ENCODE measurements around the gene MROH2A. TPM values are rescaled to one million over a fixed set of nuclear protein-coding genes. Genes with fewer than 3 reads are reported as not detected.
A peak's percentile ranks its signal among the peaks of the same experiment; 100 is the strongest.

Gene MROH2A
- total and polyA plus RNA-seq, 4 donors: not detected

DNA sequence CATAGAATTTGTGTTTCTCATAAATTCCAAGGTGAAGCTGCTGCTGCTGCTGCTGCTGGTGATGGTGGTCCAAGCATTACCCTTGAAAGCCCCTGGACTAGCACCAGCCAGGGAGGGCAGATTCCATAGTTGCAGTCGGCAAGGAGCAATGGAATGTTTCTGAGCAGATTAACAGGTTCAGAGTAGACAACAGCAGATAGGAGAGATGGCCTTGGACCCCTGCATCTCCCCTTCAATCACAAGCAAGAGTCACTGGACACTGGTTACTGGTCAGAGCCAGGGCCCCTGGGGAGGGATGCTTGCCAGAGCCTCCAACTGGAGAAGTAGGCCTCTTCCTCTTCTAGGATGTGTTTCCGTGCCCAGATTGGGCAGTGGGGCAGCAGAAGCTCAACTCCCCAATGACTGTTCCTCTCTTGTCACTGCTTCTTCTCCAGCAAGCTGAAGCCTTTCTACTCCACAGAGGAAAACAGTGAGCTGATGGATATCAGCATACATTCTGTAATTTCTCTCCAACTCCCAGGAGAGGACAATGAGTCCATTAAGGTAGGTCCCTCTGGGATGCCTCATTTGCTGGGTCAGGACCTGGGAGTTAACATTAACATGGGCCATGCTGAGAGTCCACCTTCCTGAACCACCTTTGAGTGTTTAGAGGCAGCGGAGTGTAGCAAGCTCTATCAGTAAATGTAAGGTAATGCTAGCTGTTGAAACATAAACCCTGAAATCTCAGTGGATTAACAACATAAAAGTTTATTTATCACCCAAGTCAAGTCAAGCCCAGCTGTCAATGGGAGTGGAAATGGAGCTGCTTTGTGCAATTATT, 35.3 kb downstream of the MROH2A start:
- no peak overlapping the region for H3K4me3 ChIP-seq (ENCODE audit: low read length in 2 of 2)
- H3K27ac ChIP-seq (ENCODE audit: low read depth in 1 of 2, low read length in 2 of 2): no peak overlapping the region
- 62 to 64% methylated on average over 3 of the region's 3 CpGs for WGBS, 2 donors
- ATAC-seq (ENCODE audit: low FRiP score) (no peak), DNase-seq (peak; percentile 9 to 43)
- no peaks in the 10 kb centered on the region for H3K36me3 ChIP-seq (ENCODE audit: control insufficient read depth in 1 of 2, insufficient read depth in 2 of 2, low read length in 1 of 2)
- intact Hi-C loops (cut with DNase I): no loop called here
- H3K4me1 ChIP-seq (ENCODE audit: control insufficient read depth in 1 of 2, insufficient read depth in 2 of 2, low read length in 2 of 2): no peaks in the 10 kb centered on the region
- H3K9me3 ChIP-seq (ENCODE audit: control insufficient read depth, low read length): no peaks in the 10 kb centered on the region
- no peaks in the 10 kb centered on the region for H3K27me3 ChIP-seq (ENCODE audit: control insufficient read depth in 1 of 2, insufficient read depth in 2 of 2, low read length in 1 of 2)

DNA sequence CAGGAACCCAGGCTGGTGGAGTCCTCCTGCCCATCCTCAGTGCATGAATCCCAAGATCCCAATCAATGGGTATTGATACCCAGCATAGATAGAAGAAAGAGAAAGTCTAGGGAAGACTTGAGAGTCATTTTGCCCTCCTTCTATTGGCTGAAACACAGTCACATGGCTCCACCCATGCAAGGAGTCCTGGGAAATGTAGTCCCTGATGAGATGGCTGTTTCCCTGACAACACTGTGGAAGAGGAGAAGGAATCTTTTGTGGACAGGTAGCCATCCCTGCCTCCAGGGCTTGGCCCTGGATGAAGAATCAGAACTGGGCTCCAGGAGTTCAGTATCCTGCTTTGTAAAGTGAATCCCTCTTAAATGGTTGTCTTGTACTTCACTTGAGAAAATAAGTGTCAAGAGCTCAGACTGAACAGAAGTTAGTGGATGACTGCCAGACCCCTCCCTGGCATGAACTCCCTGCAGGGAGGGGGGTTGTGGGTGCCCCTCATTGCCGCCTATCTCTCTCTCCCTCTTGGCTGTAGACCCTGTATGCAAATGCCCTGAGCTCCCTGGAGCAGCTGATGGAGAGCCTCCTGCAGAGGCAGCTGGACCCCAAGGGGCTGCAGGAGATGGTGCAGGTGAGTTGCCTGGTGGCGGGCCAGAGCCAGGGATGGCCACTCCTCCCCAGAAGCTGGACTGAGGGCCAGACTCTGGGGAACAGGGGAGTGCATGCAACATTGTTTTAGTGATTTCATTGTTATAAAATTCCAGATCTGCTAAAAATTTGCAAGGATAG, 36.1 kb downstream of the MROH2A start:
- DNase-seq: peak in 1 of 2 donors; percentile 15
- no peaks in the 10 kb centered on the region for H3K36me3 ChIP-seq (ENCODE audit: control insufficient read depth in 1 of 2, insufficient read depth in 2 of 2, low read length in 1 of 2)
- intact Hi-C loops (cut with DNase I): no loop called here

DNA sequence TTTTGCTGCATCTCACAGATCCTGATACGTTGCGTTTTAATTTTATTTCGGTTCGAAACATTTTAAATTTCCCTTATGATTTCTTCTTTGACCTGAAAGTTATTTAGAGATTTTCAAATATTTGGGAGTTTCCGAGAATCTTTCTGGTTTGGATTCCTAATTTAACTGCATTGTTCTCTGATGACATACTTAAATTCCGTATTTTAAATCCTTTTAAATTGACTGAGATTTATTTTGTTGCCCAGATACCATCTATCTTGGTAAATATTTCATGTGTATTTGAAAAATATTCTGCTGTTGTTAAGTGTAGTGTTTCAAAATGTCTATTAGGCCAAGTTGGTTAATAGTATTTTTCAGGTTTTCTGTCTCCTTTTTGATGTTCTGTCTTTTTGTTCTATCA, 37.7 kb downstream of the MROH2A start:
- no peak for ATAC-seq (ENCODE audit: low FRiP score)
- Histone ChIP-seq H3K9me3 (ENCODE audit: control insufficient read depth, low read length) (no peaks in the 10 kb centered on the region), H3K27ac (ENCODE audit: low read depth in 1 of 2, low read length in 2 of 2) (no peak overlapping the region), H3K4me1 (ENCODE audit: control insufficient read depth in 1 of 2, insufficient read depth in 2 of 2, low read length in 2 of 2) (no peaks in the 10 kb centered on the region), H3K36me3 (ENCODE audit: control insufficient read depth in 1 of 2, insufficient read depth in 2 of 2, low read length in 1 of 2) (no peaks in the 10 kb centered on the region), H3K27me3 (ENCODE audit: control insufficient read depth in 1 of 2, insufficient read depth in 2 of 2, low read length in 1 of 2) (no peaks in the 10 kb centered on the region), H3K4me3 (ENCODE audit: low read length in 2 of 2) (no peak overlapping the region)
- 47 to 68% methylated on average over 6 of the region's 6 CpGs for WGBS, 2 donors
- intact Hi-C loops (cut with DNase I): no loop called here
- DNase-seq: no peak

More for the DNA sequence above, 36.1 kb downstream of the MROH2A start:
- ATAC-seq (ENCODE audit: low FRiP score): no peak
- Histone ChIP-seq H3K27me3 (ENCODE audit: control insufficient read depth in 1 of 2, insufficient read depth in 2 of 2, low read length in 1 of 2) (no peaks in the 10 kb centered on the region), H3K9me3 (ENCODE audit: control insufficient read depth, low read length) (no peaks in the 10 kb centered on the region), H3K4me1 (ENCODE audit: control insufficient read depth in 1 of 2, insufficient read depth in 2 of 2, low read length in 2 of 2) (no peaks in the 10 kb centered on the region), H3K4me3 (ENCODE audit: low read length in 2 of 2) (no peak overlapping the region), H3K27ac (ENCODE audit: low read depth in 1 of 2, low read length in 2 of 2) (no peak overlapping the region)
- WGBS, 2 donors: 52 to 61% methylated on average over 2 of the region's 2 CpGs

DNA sequence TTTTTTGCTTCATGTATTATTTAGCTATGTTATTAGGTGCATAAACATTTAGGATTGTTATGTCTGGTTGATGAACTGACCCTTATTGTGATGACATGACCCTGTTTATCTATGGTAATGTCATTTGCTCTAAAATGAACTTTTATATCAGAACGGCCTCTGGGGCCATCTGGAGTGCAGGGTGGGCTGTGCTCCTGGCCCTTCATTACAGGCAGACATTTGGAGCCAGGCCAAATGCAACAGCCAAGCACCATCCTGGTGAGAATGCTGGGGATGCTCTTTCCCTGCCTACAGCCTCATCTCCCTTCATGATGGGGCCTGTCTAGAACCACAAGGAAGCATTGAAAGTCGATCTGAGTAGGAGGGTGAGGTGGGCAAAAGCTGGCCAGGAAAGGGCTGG, 38.2 kb downstream of the MROH2A start:
- H3K36me3 ChIP-seq (ENCODE audit: control insufficient read depth in 1 of 2, insufficient read depth in 2 of 2, low read length in 1 of 2): no peaks in the 10 kb centered on the region
- H3K4me1 ChIP-seq (ENCODE audit: control insufficient read depth in 1 of 2, insufficient read depth in 2 of 2, low read length in 2 of 2): no peaks in the 10 kb centered on the region
- no peaks in the 10 kb centered on the region for H3K9me3 ChIP-seq (ENCODE audit: control insufficient read depth, low read length)
- H3K27me3 ChIP-seq (ENCODE audit: control insufficient read depth in 1 of 2, insufficient read depth in 2 of 2, low read length in 1 of 2): no peaks in the 10 kb centered on the region
- 44 to 47% methylated on average over 2 of the region's 2 CpGs for WGBS, 2 donors
- no peak overlapping the region for H3K4me3 ChIP-seq (ENCODE audit: low read length in 2 of 2)
- ATAC-seq (ENCODE audit: low FRiP score) (no peak), DNase-seq (peak in 1 of 2 donors; percentile 26)
- no peak overlapping the region for H3K27ac ChIP-seq (ENCODE audit: low read depth in 1 of 2, low read length in 2 of 2)
- intact Hi-C loops (cut with DNase I): no loop called here

DNA sequence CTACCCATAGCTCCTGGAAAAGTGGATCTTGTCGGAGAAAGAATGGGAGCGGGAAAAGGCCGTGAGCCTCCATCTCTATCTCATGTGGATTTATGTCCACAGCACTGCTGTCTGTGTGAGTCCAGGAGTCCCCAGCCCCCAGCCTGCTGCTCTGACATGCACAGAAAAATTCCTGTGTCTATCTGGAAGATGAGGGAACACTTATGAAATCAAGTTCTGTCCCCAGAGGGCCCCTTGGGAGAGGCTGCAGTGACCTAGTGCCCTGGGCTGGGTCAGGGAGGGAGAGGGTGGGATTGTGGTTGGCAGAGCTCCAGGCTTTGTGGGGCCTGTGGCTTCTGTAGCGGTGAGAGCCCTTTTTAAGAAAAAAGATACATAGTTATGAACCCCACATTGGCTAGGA, 38.6 kb downstream of the MROH2A start:
- Histone ChIP-seq H3K4me1 (ENCODE audit: control insufficient read depth in 1 of 2, insufficient read depth in 2 of 2, low read length in 2 of 2) (no peaks in the 10 kb centered on the region), H3K27ac (ENCODE audit: low read depth in 1 of 2, low read length in 2 of 2) (no peak overlapping the region), H3K9me3 (ENCODE audit: control insufficient read depth, low read length) (no peaks in the 10 kb centered on the region), H3K4me3 (ENCODE audit: low read length in 2 of 2) (no peak overlapping the region), H3K36me3 (ENCODE audit: control insufficient read depth in 1 of 2, insufficient read depth in 2 of 2, low read length in 1 of 2) (no peaks in the 10 kb centered on the region), H3K27me3 (ENCODE audit: control insufficient read depth in 1 of 2, insufficient read depth in 2 of 2, low read length in 1 of 2) (no peaks in the 10 kb centered on the region)
- ATAC-seq (ENCODE audit: low FRiP score) (no peak), DNase-seq (peak; percentile 21 to 34)
- 80 to 88% methylated on average over 4 of the region's 4 CpGs for WGBS, 2 donors
- intact Hi-C loops (cut with DNase I): no loop called here

DNA sequence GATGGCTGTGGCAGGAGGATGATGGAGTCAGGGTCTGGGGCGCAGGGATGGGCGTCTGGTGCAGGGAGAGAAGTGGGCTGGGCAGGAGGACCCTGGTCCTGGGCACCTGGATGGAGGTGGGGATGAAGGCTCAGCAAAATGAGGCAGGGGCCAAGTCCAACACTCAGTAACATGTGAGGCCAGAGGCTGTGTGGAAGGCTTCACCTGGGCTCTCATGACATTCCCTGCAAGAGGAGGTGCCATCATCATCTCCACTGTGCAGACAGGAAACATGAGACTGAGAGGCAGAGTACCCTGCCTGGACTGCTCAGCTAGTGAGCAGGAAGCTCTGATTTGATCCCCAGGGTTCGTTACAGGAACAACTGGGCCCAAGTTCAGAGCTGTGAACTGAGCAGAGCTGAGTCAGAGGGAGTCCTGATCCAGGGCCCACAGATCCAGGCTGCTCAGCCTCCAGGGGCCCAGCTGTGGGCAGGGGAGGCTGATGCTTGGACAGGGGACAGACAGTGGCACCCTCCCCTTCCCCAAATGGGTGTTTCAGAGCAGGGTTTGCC, 39.3 kb downstream of the MROH2A start:
- no peaks in the 10 kb centered on the region for H3K4me1 ChIP-seq (ENCODE audit: control insufficient read depth in 1 of 2, insufficient read depth in 2 of 2, low read length in 2 of 2)
- intact Hi-C loops (cut with DNase I): no loop called here
- no peak overlapping the region for H3K4me3 ChIP-seq (ENCODE audit: low read length in 2 of 2)
- no peaks in the 10 kb centered on the region for H3K27me3 ChIP-seq (ENCODE audit: control insufficient read depth in 1 of 2, insufficient read depth in 2 of 2, low read length in 1 of 2)
- DNase-seq (peak; percentile 19 to 51), ATAC-seq (ENCODE audit: low FRiP score) (peak; percentile 8)
- no peaks in the 10 kb centered on the region for H3K9me3 ChIP-seq (ENCODE audit: control insufficient read depth, low read length)
- no peak overlapping the region for H3K27ac ChIP-seq (ENCODE audit: low read depth in 1 of 2, low read length in 2 of 2)
- WGBS, 2 donors: 81 to 90% methylated on average over 3 of the region's 3 CpGs
- no peaks in the 10 kb centered on the region for H3K36me3 ChIP-seq (ENCODE audit: control insufficient read depth in 1 of 2, insufficient read depth in 2 of 2, low read length in 1 of 2)

DNA sequence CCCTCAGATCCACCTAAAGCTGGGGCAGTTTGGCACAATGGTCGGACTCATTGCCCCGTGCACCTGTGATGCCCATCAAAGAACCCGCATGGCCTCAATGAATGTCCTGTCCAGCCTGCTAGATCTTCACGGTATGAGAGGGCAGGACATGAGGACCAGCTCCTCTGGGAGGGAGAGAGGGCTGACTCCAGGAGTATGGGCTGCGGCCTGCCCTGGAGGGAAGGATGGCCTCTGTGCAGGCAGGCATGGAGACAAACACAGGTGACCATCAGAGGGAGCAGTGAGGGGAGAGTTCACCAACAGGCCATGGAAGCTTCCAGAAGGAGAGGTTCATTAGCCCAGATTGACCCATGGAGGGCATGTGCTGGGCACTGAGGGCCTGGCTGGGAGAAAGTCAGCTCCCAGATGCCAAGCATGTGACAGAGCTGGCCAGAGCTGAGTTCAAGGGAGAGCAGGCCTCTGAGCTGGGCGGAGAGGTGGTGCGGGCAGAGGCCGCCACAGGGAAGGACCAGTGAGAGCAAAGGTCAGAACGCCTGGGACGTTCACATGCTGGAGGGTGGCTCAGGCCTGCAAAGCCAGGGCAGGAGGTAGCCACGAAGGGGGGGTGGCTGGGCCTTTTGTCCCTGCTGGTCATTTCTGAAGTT, 40.0 kb downstream of the MROH2A start:
- H3K36me3 ChIP-seq (ENCODE audit: control insufficient read depth in 1 of 2, insufficient read depth in 2 of 2, low read length in 1 of 2): no peaks in the 10 kb centered on the region
- peak; percentile 36 to 56 for DNase-seq
- no peak for ATAC-seq (ENCODE audit: low FRiP score)
- intact Hi-C loops (cut with DNase I): no loop called here
- H3K4me1 ChIP-seq (ENCODE audit: control insufficient read depth in 1 of 2, insufficient read depth in 2 of 2, low read length in 2 of 2): no peaks in the 10 kb centered on the region
- H3K9me3 ChIP-seq (ENCODE audit: control insufficient read depth, low read length): no peaks in the 10 kb centered on the region
- 94 to 95% methylated on average over 11 of the region's 11 CpGs for WGBS, 2 donors
- H3K27ac ChIP-seq (ENCODE audit: low read depth in 1 of 2, low read length in 2 of 2): no peak overlapping the region
- no peaks in the 10 kb centered on the region for H3K27me3 ChIP-seq (ENCODE audit: control insufficient read depth in 1 of 2, insufficient read depth in 2 of 2, low read length in 1 of 2)
- no peak overlapping the region for H3K4me3 ChIP-seq (ENCODE audit: low read length in 2 of 2)

DNA sequence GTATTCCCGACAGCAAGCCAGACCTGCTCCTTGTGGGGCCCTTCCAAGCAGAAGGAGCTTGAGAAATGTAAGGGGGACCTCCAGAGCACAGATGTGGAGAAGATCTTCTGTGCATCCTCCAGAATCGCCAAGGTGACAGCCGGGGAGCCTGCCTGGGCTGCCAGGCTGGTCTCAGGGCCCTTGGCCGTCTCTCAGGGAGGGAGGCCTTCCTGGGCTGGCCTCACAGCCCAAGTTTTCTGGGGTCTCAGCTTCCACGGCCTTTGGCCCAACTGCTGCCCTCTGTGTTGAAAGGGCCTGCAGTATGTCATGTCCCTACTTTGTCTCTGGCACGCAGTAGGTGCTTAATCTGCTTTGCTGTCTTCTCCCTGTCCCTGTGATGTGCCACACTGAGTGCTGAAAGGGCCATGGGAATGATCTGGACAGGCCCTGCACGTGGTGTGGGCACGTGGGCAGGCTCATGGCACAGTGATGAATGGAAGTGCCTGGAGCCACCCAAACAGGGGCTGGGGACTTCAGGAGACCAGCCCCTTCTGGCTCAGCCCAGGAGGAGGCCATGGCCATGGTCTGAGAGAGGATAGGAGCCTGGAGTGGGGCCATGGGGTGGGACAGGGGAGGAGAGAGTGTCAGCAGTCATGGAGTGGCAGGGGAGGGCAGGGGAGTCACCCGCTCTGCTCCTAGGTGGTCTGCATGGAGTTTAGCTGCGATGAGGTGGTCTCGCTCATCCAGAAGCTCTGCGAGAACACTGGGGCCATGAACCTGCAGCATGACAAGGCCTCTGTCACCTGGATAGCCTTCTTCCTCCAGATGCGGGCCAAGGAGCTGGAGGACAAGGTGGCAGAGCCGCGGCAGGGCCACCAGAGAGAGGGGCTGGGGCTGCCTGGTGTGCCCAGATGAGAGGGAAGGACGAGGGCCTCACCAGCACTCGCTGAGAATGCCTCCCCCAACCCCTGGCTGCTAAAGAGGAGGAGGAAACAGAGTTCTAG, 40.8 kb downstream of the MROH2A start:
- WGBS, 2 donors: 75 to 79% methylated on average over 17 of the region's 17 CpGs

More for the DNA sequence above, 40.8 kb downstream of the MROH2A start:
- H3K4me1 ChIP-seq (ENCODE audit: control insufficient read depth in 1 of 2, insufficient read depth in 2 of 2, low read length in 2 of 2): no peaks in the 10 kb centered on the region
- ATAC-seq (ENCODE audit: low FRiP score): no peak
- peak; percentile 27 to 59 for DNase-seq
- H3K4me3 ChIP-seq (ENCODE audit: low read length in 2 of 2): no peak overlapping the region
- no peaks in the 10 kb centered on the region for H3K36me3 ChIP-seq (ENCODE audit: control insufficient read depth in 1 of 2, insufficient read depth in 2 of 2, low read length in 1 of 2)
- no peaks in the 10 kb centered on the region for H3K9me3 ChIP-seq (ENCODE audit: control insufficient read depth, low read length)
- intact Hi-C loops (cut with DNase I): no loop called here
- H3K27ac ChIP-seq (ENCODE audit: low read depth in 1 of 2, low read length in 2 of 2): no peak overlapping the region
- H3K27me3 ChIP-seq (ENCODE audit: control insufficient read depth in 1 of 2, insufficient read depth in 2 of 2, low read length in 1 of 2): no peaks in the 10 kb centered on the region
